ENCODE results near the gene TRPM4.
A peak's percentile ranks its signal among the peaks of the same experiment; 100 is the strongest.
"Not testable (repeated sequence)": the region's sequence is repeated elsewhere in the genome, so short reads cannot be mapped to it uniquely, and the experiment has no call there.

TRPM4 gene

GRCh38 chr19:49193822-49194394, 36.3 kb downstream of the TRPM4 start:
- DNase-seq, result no peak

- no peak for DNase-seq
Observed at GRCh38 chr19:49194408-49194807, 36.8 kb downstream of the TRPM4 start.

GRCh38 chr19:49196527-49197240, 39.1 kb downstream of the TRPM4 start:
- DNase-seq, result no peak

- DNase-seq, result no peak
Observed at GRCh38 chr19:49200238-49200862, 42.8 kb downstream of the TRPM4 start.

- DNase-seq, result no peak
Observed at GRCh38 chr19:49201042-49201441, 43.5 kb downstream of the TRPM4 start.

- no peak for DNase-seq
Observed at GRCh38 chr19:49205114-49205513, 47.5 kb downstream of the TRPM4 start.

- not testable (repeated sequence) for DNase-seq
Observed at GRCh38 chr19:49209502-49209901, 51.9 kb downstream of the TRPM4 start.

- no peak for DNase-seq
Observed at GRCh38 chr19:49210108-49210900, 52.7 kb downstream of the TRPM4 start.

- no peak for DNase-seq
Observed at GRCh38 chr19:49210901-49211451, 53.4 kb downstream of the TRPM4 start.

- no peak for DNase-seq
Observed at GRCh38 chr19:49212016-49212701, 54.6 kb downstream of the TRPM4 start.

GRCh38 chr19:49213791-49214190, 56.2 kb downstream of the TRPM4 start:
- no peak for DNase-seq

- no peak for DNase-seq
Observed at GRCh38 chr19:49214701-49215100, 57.1 kb downstream of the TRPM4 start.

- DNase-seq, result peak; percentile 80
Observed at GRCh38 chr19:49216071-49216470, 58.5 kb downstream of the TRPM4 start.

- no peak for DNase-seq
Observed at GRCh38 chr19:49217382-49217781, 59.8 kb downstream of the TRPM4 start.

GRCh38 chr19:49222011-49222410, 64.4 kb downstream of the TRPM4 start:
- DNase-seq, result peak; percentile 82

GRCh38 chr19:49222528-49222927, 64.9 kb downstream of the TRPM4 start:
- DNase-seq, result peak; percentile 40

- DNase-seq, result no peak
Observed at GRCh38 chr19:49223472-49223871, 65.9 kb downstream of the TRPM4 start.

- not testable (repeated sequence) for DNase-seq
Observed at GRCh38 chr19:49224441-49224840, 66.8 kb downstream of the TRPM4 start.

- peak; percentile 75 for DNase-seq
Observed at GRCh38 chr19:49224879-49225278, 67.3 kb downstream of the TRPM4 start.

- DNase-seq, result no peak
Observed at GRCh38 chr19:49229416-49229815, 71.8 kb downstream of the TRPM4 start.

GRCh38 chr19:49231389-49231788, 73.8 kb downstream of the TRPM4 start:
- DNase-seq, result no peak

- no peak for DNase-seq
Observed at GRCh38 chr19:49231804-49232203, 74.2 kb downstream of the TRPM4 start.

All from fibroblast of skin of back (primary cell).